Stimulated activated CD4-positive, alpha-beta T cell treated with anti-CD3 and anti-CD28 coated beads, Interleukin-12 subunit alpha, Interleukin-12 subunit beta, amount 100 ng/mL, for 24 hours (primary cell): Measurements from ENCODE around the gene ADH7.
"Not testable (repeated sequence)": the region's sequence is repeated elsewhere in the genome, so short reads cannot be mapped to it uniquely, and the experiment has no call there.

Source experiments
- DNase-seq, 2 experiments: peaks; one replicate each; pipeline ENCODE4 v3.0.0-alpha.2; 2020; ENCODE audit warnings: low read depth in 2 of 2

Gene ADH7

GRCh38 chr4:99379571-99379970 is 55.6 kb downstream of the ADH7 start:
- DNase-seq: no peak

- DNase-seq: no peak
Observed at GRCh38 chr4:99378876-99379275, 56.3 kb downstream of the ADH7 start.

- not testable (repeated sequence) for DNase-seq
Observed at GRCh38 chr4:99377341-99377740, 57.8 kb downstream of the ADH7 start.

GRCh38 chr4:99372464-99372863 is 62.7 kb downstream of the ADH7 start:
- not testable (repeated sequence) for DNase-seq

- DNase-seq: not testable (repeated sequence)
Observed at GRCh38 chr4:99367817-99368216, 67.3 kb downstream of the ADH7 start.

GRCh38 chr4:99366491-99366890 is 68.7 kb downstream of the ADH7 start:
- DNase-seq: no peak

GRCh38 chr4:99362768-99363167 is 72.4 kb downstream of the ADH7 start:
- DNase-seq: no peak
